Activated gamma-delta T cell treated with anti-CD3 and anti-CD28 coated beads, Interleukin-2, amount 50 U/mL, for 16 hours (primary cell): Measurements from ENCODE around the gene SLC35E4.
"Not testable (repeated sequence)": the region's sequence is repeated elsewhere in the genome, so short reads cannot be mapped to it uniquely, and the experiment has no call there.

ENCODE experiments used
- DNase-seq: peaks from one replicate; pipeline ENCODE4 v3.0.0-alpha.2; 2020; ENCODE audit warnings: low read depth

The SLC35E4 gene

GRCh38 chr22:30611197-30611596, 24.4 kb upstream of the SLC35E4 start:
- no peak for DNase-seq

GRCh38 chr22:30612789-30613188, 22.8 kb upstream of the SLC35E4 start:
- no peak for DNase-seq

- DNase-seq = no peak
Observed at GRCh38 chr22:30614268-30614667, 21.3 kb upstream of the SLC35E4 start.

- DNase-seq = no peak
Observed at GRCh38 chr22:30614879-30615278, 20.7 kb upstream of the SLC35E4 start.

GRCh38 chr22:30615543-30615954, 20.0 kb upstream of the SLC35E4 start:
- no peak for DNase-seq

GRCh38 chr22:30617819-30618218, 17.8 kb upstream of the SLC35E4 start:
- no peak for DNase-seq

GRCh38 chr22:30619909-30620308, 15.7 kb upstream of the SLC35E4 start:
- not testable (repeated sequence) for DNase-seq

GRCh38 chr22:30626413-30626812, 9.2 kb upstream of the SLC35E4 start:
- DNase-seq = no peak

- DNase-seq = no peak
Observed at GRCh38 chr22:30627471-30627870, 8.1 kb upstream of the SLC35E4 start.

- DNase-seq = no peak
Observed at GRCh38 chr22:30628491-30628890, 7.1 kb upstream of the SLC35E4 start.

- DNase-seq = not testable (repeated sequence)
Observed at GRCh38 chr22:30631469-30631868, 4.1 kb upstream of the SLC35E4 start.

GRCh38 chr22:30634471-30635233, 929 bp upstream of the SLC35E4 start:
- DNase-seq = peak; percentile 90

- no peak for DNase-seq
Observed at GRCh38 chr22:30636226-30637077, 871 bp downstream of the SLC35E4 start.

GRCh38 chr22:30637701-30638114, 2.1 kb downstream of the SLC35E4 start:
- DNase-seq = no peak

- DNase-seq = no peak
Observed at GRCh38 chr22:30640361-30640760, 4.8 kb downstream of the SLC35E4 start.

GRCh38 chr22:30640839-30641430, 5.4 kb downstream of the SLC35E4 start:
- DNase-seq = no peak

GRCh38 chr22:30643055-30643875, 7.7 kb downstream of the SLC35E4 start:
- no peak for DNase-seq

GRCh38 chr22:30646518-30647160, 11.1 kb downstream of the SLC35E4 start:
- DNase-seq = no peak

GRCh38 chr22:30647536-30647935, 12.0 kb downstream of the SLC35E4 start:
- no peak for DNase-seq

- no peak for DNase-seq
Observed at GRCh38 chr22:30648825-30649224, 13.2 kb downstream of the SLC35E4 start.

GRCh38 chr22:30649430-30650007, 13.9 kb downstream of the SLC35E4 start:
- DNase-seq = peak; percentile 77
